Effector memory CD8-positive, alpha-beta T cell (primary cell): ENCODE data around the gene MACROD2.
"Not testable (repeated sequence)": the region's sequence is repeated elsewhere in the genome, so short reads cannot be mapped to it uniquely, and the experiment has no call there.

Experiments used
- ATAC-seq: fragments of 150-1000 bp; cut with Tn5 transposase; replicated peaks from 2 replicates; pipeline ENCODE4 v1.10.0; 2021; ENCODE audit warnings: mild to moderate bottlenecking, moderate library complexity
- DNase-seq, 3 experiments: peaks; one replicate each; pipeline ENCODE4 v3.0.0; 2021
- H3K27ac Mint-ChIP-seq, 2 donors: one replicate each; pipeline ENCODE4 v1.8.0; 2022; ENCODE audit warnings: mild to moderate bottlenecking in 2 of 2, mixed read lengths in 2 of 2, moderate library complexity in 2 of 2
- H3K27me3 Mint-ChIP-seq, 2 donors: one replicate each; pipeline ENCODE4 v1.8.0; 2022; ENCODE audit warnings: mixed read lengths in 2 of 2
- H3K36me3 Mint-ChIP-seq: one replicate; pipeline ENCODE4 v1.8.0; 2022; ENCODE audit warnings: mild to moderate bottlenecking, moderate library complexity, mixed read lengths; ENCODE audit not compliant: insufficient read depth
- H3K4me1 Mint-ChIP-seq, 2 donors: one replicate each; pipeline ENCODE4 v1.8.0; 2022; ENCODE audit warnings: low read depth in 2 of 2, mixed read lengths in 2 of 2
- H3K4me3 Mint-ChIP-seq, 2 donors: one replicate each; pipeline ENCODE4 v1.8.0; 2022; ENCODE audit warnings: mild to moderate bottlenecking in 2 of 2, mixed read lengths in 2 of 2, moderate library complexity in 2 of 2
- H3K9me3 Mint-ChIP-seq, 2 donors: one replicate each; pipeline ENCODE4 v1.8.0; 2022; ENCODE audit warnings: mixed read lengths in 2 of 2

Gene MACROD2

GRCh38 chr20:15992564-15992963 is 1997.2 kb downstream of the MACROD2 start:
- no peak overlapping the region for H3K27ac Mint-ChIP-seq
- no peak overlapping the region for H3K4me3 Mint-ChIP-seq
- peaks cover 0 to 2% of the 10 kb centered on the region in 2 donors for H3K9me3 Mint-ChIP-seq
- H3K27me3 Mint-ChIP-seq: no peaks in the 10 kb centered on the region
- no peak for DNase-seq
- H3K36me3 Mint-ChIP-seq: no peaks in the 10 kb centered on the region
- ATAC-seq: no peak
- H3K4me1 Mint-ChIP-seq: no peaks in the 10 kb centered on the region

GRCh38 chr20:16000112-16000511 is 2004.8 kb downstream of the MACROD2 start:
- no peak overlapping the region for H3K4me3 Mint-ChIP-seq
- DNase-seq: no peak
- H3K27me3 Mint-ChIP-seq: no peaks in the 10 kb centered on the region
- peaks cover 12 to 13% of the 10 kb centered on the region in 2 donors for H3K9me3 Mint-ChIP-seq
- no peaks in the 10 kb centered on the region for H3K36me3 Mint-ChIP-seq
- no peaks in the 10 kb centered on the region for H3K4me1 Mint-ChIP-seq
- H3K27ac Mint-ChIP-seq: no peak overlapping the region
- ATAC-seq: no peak

- Mint-ChIP-seq H3K36me3 (no peaks in the 10 kb centered on the region), H3K27ac (no peak overlapping the region), H3K9me3 (peaks cover 12 to 15% of the 10 kb centered on the region in 2 donors), H3K4me3 (no peak overlapping the region), H3K4me1 (no peaks in the 10 kb centered on the region), H3K27me3 (no peaks in the 10 kb centered on the region)
- DNase-seq: no peak
- ATAC-seq: no peak
Measured at GRCh38 chr20:16001286-16001685, 2006.0 kb downstream of the MACROD2 start.

DNA sequence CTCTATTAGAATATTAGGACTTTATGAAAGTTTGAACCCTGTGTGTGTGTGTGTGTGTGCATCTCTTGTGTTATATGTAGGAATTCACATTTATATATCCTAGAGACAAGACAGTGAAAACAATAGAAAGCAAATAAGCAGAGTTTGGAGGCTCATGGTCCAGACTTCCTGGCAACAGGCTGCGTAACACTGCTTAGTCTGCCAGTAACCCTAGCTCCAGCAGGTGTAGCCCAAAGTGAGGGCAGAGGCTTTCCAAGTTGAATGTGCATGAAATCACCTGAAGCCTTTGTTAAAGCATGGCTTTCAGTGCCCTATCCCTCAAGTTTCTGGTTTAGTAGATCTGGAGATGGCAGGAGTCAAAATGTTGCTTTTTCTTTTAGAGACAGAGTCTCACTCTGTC is 2008.0 kb downstream of the MACROD2 start:
- H3K4me3 Mint-ChIP-seq: no peak overlapping the region
- H3K27ac Mint-ChIP-seq: no peak overlapping the region
- H3K9me3 Mint-ChIP-seq: peaks cover 12 to 15% of the 10 kb centered on the region in 2 donors
- H3K27me3 Mint-ChIP-seq: no peaks in the 10 kb centered on the region
- H3K4me1 Mint-ChIP-seq: no peaks in the 10 kb centered on the region
- ATAC-seq (no peak), DNase-seq (no peak)
- no peaks in the 10 kb centered on the region for H3K36me3 Mint-ChIP-seq

DNA sequence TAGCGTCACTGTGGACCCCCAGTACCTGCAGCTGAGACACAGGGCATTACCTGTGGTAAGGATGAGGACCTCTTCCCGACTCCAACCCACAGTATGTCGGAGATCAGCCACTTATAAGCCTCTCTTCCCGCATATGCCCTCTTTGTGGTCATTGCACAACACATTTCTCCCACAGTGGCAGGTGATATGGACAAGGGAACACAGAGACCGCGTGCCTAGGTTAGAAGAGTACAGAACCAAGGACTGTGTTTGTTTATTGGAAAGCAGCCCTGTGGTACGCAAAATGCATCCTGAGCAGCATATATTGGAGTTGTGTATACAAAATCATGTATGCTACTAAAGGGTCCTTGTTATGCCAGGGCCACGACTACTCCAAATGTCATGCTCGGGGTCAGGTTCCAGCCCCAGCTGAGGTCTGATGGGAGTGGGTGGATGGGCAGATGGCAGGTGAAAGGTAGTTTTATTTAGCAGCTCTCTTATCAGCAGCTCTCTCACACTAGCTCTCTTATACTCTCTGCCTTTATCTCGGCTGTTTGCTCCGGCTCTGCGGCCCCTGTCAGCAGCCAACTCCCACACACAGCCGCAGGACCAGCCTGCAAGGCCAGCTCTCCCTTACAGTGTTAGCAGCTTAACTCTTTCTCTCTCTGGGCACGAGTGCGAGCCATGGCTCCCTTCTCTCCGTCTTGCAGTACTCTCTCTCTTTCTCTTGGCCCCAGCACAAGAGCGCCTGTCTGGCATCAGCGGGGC is 2009.0 kb downstream of the MACROD2 start:
- DNase-seq (no peak), ATAC-seq (no peak)
- Mint-ChIP-seq H3K36me3 (no peaks in the 10 kb centered on the region), H3K27me3 (no peaks in the 10 kb centered on the region), H3K9me3 (peaks cover 12 to 14% of the 10 kb centered on the region in 2 donors), H3K27ac (no peak overlapping the region), H3K4me1 (no peaks in the 10 kb centered on the region), H3K4me3 (no peak overlapping the region)

GRCh38 chr20:16005021-16005914 is 2010.0 kb downstream of the MACROD2 start:
- Mint-ChIP-seq H3K27me3 (no peaks in the 10 kb centered on the region), H3K27ac (no peak overlapping the region), H3K4me1 (no peaks in the 10 kb centered on the region), H3K4me3 (no peak overlapping the region), H3K36me3 (no peaks in the 10 kb centered on the region), H3K9me3 (peaks cover 6 to 11% of the 10 kb centered on the region in 2 donors)
- ATAC-seq (no peak), DNase-seq (no peak)

- H3K4me3 Mint-ChIP-seq: no peak overlapping the region
- H3K27me3 Mint-ChIP-seq: no peaks in the 10 kb centered on the region
- H3K27ac Mint-ChIP-seq: no peak overlapping the region
- no peaks in the 10 kb centered on the region for H3K36me3 Mint-ChIP-seq
- peaks cover 0 to 9% of the 10 kb centered on the region in 2 donors for H3K9me3 Mint-ChIP-seq
- ATAC-seq: no peak
- no peak for DNase-seq
- no peaks in the 10 kb centered on the region for H3K4me1 Mint-ChIP-seq
Measured at GRCh38 chr20:16005915-16006493, 2010.7 kb downstream of the MACROD2 start.

- H3K4me1 Mint-ChIP-seq: no peaks in the 10 kb centered on the region
- no peak overlapping the region for H3K4me3 Mint-ChIP-seq
- H3K9me3 Mint-ChIP-seq: peaks cover 0 to 12% of the 10 kb centered on the region in 2 donors
- ATAC-seq (no peak), DNase-seq (no peak)
- no peak overlapping the region for H3K27ac Mint-ChIP-seq
- no peaks in the 10 kb centered on the region for H3K36me3 Mint-ChIP-seq
- H3K27me3 Mint-ChIP-seq: no peaks in the 10 kb centered on the region
Measured at GRCh38 chr20:16007164-16007563, 2011.8 kb downstream of the MACROD2 start.

DNA sequence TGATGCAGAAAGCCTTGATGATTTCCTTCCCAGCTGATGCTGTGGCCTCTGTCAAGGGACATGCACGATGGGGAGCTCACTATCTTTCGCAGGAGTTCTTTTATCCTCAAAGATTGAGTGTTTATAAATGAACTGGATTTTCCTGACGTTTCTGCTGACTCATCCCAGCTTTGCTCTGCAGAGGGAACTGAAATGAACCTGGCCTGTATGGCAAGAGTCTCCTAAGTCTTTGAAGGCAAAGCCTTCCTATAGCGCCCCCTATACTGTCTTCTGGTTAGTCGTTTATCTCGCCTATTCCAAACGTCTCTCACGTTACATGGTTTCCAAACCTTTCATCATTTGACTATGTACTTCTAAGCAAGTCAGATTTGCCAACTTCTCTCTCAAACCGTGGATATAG is 2012.6 kb downstream of the MACROD2 start:
- Mint-ChIP-seq H3K9me3 (peaks cover 0 to 11% of the 10 kb centered on the region in 2 donors), H3K27me3 (no peaks in the 10 kb centered on the region), H3K4me3 (no peak overlapping the region), H3K27ac (no peak overlapping the region), H3K36me3 (no peaks in the 10 kb centered on the region), H3K4me1 (no peaks in the 10 kb centered on the region)
- ATAC-seq: no peak
- no peak for DNase-seq

GRCh38 chr20:16011056-16011455 is 2015.7 kb downstream of the MACROD2 start:
- H3K27me3 Mint-ChIP-seq: no peaks in the 10 kb centered on the region
- H3K4me1 Mint-ChIP-seq: no peaks in the 10 kb centered on the region
- no peak for ATAC-seq
- no peak for DNase-seq
- peaks cover 0 to 8% of the 10 kb centered on the region in 2 donors for H3K9me3 Mint-ChIP-seq
- no peaks in the 10 kb centered on the region for H3K36me3 Mint-ChIP-seq
- no peak overlapping the region for H3K4me3 Mint-ChIP-seq
- no peak overlapping the region for H3K27ac Mint-ChIP-seq

- no peak overlapping the region for H3K4me3 Mint-ChIP-seq
Measured at GRCh38 chr20:16011519-16011918, 2016.2 kb downstream of the MACROD2 start.

DNA sequence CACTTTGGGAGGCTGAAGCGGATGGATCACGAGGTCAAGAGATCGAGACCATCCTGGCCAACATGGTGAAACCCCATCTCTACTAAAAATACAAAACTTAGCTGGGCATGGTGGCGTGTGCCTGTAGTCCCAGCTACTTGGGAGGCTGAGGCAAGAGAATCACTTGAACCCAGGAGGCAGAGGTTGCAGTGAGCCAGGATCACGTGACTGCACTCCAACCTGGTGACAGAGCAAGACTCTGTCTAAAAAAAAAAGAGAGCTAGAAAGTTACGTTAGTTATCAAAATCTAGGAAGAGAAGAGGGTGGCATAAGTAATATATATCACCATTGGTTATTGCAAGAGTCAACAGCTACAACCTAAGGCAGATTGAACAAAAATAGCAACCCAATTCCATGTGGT is 2017.6 kb downstream of the MACROD2 start:
- not testable (repeated sequence) for H3K4me3 Mint-ChIP-seq, H3K27ac Mint-ChIP-seq, DNase-seq, H3K27me3 Mint-ChIP-seq, H3K4me1 Mint-ChIP-seq, H3K36me3 Mint-ChIP-seq, ATAC-seq
- H3K9me3 Mint-ChIP-seq: peaks cover 0 to 13% of the 10 kb centered on the region in 2 donors

More at GRCh38 chr20:16011519-16011918, 2016.2 kb downstream of the MACROD2 start:
- Mint-ChIP-seq H3K4me1 (no peaks in the 10 kb centered on the region), H3K36me3 (no peaks in the 10 kb centered on the region), H3K27me3 (no peaks in the 10 kb centered on the region), H3K27ac (no peak overlapping the region), H3K9me3 (peaks cover 0 to 8% of the 10 kb centered on the region in 2 donors)
- no peak for DNase-seq
- ATAC-seq: no peak

DNA sequence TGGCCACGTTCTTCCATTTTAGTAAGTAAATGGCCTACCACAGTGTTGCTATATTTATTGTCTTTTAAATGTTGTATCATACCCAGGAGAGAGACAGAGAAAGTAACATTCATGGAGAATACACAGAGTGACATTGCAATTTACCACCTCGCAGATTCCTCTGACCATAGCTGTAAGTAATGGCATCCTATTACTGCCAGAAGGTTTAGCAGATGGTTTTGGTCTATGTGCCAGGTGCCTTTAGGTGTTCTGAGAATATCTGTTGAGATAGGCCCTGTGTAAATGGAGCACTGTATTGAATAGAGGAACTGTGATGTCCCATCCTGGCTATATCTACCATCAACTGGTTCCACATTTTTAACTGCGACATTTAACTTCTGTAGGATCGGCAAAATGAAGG is 2018.3 kb downstream of the MACROD2 start:
- DNase-seq (no peak), ATAC-seq (no peak)
- no peaks in the 10 kb centered on the region for H3K4me1 Mint-ChIP-seq
- H3K27me3 Mint-ChIP-seq: no peaks in the 10 kb centered on the region
- H3K4me3 Mint-ChIP-seq: no peak overlapping the region
- H3K27ac Mint-ChIP-seq: no peak overlapping the region
- peaks cover 0 to 13% of the 10 kb centered on the region in 2 donors for H3K9me3 Mint-ChIP-seq
- no peaks in the 10 kb centered on the region for H3K36me3 Mint-ChIP-seq
